GM12801 (cell line): ENCODE data around the gene SLC29A3.

Source experiments
- TF ChIP-seq, protein P1 (sequence below): IDR thresholded peaks from one replicate; pipeline ENCODE4 v1.5.1; 2011; ENCODE audit warnings: control low read depth; ENCODE audit not compliant: insufficient read length; ENCODE audit errors: extremely low read depth

SLC29A3 gene

DNA sequence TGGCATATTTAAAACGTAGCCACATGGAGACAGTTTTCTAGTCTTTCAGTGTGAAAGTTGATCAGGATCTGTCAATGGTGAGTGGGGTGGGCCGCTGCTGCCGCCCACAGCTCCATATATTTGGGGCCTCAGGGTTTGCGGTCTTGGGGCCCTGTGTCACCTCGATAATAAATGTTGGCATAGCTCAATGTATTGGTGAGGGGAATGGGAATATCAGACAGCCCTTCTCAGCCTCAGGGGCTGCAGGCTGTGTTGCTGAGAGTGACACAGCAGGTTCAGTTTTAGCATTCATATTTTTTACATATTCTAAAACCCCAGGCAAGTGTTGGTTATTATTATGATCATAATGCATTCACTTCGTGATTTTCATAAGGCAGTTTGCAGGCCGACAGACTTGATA lies 82.9 kb downstream of the SLC29A3 start:
- TF ChIP-seq, protein P1, sequence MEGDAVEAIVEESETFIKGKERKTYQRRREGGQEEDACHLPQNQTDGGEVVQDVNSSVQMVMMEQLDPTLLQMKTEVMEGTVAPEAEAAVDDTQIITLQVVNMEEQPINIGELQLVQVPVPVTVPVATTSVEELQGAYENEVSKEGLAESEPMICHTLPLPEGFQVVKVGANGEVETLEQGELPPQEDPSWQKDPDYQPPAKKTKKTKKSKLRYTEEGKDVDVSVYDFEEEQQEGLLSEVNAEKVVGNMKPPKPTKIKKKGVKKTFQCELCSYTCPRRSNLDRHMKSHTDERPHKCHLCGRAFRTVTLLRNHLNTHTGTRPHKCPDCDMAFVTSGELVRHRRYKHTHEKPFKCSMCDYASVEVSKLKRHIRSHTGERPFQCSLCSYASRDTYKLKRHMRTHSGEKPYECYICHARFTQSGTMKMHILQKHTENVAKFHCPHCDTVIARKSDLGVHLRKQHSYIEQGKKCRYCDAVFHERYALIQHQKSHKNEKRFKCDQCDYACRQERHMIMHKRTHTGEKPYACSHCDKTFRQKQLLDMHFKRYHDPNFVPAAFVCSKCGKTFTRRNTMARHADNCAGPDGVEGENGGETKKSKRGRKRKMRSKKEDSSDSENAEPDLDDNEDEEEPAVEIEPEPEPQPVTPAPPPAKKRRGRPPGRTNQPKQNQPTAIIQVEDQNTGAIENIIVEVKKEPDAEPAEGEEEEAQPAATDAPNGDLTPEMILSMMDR, result no peak

DNA sequence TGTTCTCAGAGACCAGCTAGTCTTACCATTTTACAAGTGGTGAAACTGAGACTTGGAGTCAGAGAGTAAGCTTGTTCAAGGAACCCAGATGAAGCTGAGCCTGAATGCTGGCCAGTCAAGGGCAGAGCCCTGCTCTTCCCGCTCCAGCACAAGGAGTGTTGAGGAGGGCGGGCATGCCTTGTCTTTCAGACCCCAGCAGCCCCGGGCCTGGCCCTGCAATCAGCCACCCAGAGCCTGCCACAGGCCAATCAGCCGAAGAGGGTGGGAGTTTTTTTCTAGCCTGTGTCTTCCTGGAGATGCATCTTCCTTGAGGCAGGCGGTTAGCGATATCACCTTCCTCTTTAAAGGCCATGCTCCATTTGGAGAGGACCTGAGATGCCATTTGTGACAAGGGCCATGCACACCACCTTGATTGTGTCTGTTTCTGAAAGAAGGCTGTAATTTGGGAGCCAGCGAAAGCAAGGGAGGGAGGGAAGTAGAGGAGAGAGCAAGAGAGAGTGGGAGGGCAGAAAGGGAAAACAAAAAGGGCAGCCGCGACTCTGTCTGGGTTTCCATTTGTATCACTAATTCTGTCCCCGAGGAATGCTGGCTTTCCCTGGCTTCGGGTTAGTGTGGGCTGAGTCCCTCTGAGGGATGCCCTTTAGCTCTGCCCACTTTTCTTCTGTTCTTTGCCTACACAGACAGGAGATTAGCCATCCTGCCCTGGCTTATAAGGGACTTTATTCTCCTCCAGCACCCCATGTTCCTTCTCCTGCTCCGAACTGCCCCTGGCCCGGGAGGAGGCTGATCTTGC lies 85.6 kb downstream of the SLC29A3 start:
- TF ChIP-seq, protein P1, result no peak

DNA sequence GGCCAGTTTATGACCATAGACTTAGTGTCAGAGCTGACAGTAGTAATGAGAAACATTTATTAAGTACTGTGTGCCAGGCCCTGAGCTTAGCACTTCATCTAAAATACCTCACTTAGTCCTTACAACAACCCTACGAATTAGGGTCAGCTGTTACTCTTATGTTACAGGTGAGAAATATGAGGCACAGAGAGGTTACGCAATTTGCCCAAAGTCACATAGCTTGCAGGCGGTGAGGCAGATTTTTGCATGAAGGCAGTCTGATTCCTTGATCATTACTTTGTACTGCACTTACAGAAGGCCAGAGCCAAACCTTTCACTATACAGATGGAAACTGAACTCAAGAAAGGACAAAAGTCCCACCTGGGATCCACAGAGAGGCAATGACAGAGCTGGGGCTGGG lies 87.8 kb downstream of the SLC29A3 start:
- TF ChIP-seq, protein P1, result no peak

DNA sequence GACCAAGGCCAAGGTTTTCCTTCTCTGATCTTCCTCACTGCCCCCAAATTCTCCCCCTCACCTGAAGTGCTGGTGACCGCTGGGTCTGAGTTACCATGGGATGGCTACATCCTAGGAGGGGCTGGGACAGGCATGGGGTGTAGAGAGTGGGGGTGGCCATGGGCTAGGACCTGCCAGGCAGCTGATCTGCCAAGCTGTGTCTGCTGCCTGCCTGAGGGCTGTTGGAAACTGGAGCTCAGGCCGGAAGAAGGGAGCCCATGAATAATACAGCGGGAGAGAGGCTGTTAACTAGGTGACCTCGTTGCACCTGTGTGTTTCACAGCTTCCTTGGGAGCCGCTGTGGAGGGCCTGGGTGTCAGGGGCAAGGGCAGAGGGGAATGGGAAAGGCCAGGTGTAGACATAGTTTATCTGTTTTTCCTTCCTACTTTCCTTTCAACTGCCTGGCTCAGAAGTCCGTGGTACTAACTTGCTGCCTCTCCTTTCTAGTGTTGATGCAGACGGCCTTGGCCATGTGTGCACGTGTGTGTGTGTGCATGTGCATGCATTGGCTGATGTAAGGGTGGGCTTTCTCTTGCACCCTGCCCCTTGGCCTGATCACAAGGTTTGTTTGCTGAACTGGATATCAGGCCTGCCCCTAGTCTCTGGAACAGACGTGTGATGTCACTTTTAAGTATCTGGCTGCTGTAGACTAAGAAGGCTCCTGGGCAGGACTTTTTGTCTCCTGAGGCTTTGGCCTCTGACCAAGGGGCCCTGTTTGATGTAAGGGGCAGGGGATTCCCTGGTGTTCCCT lies 89.6 kb downstream of the SLC29A3 start:
- TF ChIP-seq, protein P1, result no peak

DNA sequence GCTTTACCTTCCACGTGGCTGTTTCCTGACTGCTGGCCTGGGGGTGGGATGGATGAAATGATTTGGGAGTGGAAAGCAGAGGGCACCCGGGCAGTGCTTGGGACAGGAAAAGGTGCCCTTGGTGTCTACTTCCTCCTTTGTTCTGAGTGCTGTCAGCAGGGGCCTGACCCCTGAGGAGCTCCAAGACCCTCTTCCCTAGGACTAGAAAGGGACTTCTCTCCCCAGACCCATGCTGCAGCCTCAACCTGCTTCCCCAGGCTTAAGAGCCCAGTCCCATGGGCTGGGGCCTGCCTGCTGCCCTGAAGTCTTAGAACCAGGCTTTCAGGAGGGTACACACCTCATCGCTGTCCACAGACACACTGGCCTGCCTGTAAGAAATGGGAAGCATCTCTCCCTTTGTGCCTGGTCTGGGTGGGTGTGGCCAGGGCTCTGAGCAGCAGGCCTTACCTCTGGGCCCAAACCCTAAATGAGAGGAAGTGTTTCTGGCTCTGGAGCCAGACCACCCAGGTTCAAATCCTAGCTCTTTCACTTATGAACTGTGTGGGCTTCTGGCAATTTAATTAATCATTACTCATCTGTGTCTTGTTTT lies 90.6 kb downstream of the SLC29A3 start:
- TF ChIP-seq, protein P1, result no peak
